ENCODE results near the gene STAT6. TPM values are rescaled to one million over a fixed set of nuclear protein-coding genes. Genes with fewer than 3 reads are reported as not detected.

STAT6 gene
- total and polyA plus RNA-seq, 2 donors (not counting 3 experiments of a cell fraction or from before 2014, with no cell fraction given), result 136 to 147 TPM

DNA sequence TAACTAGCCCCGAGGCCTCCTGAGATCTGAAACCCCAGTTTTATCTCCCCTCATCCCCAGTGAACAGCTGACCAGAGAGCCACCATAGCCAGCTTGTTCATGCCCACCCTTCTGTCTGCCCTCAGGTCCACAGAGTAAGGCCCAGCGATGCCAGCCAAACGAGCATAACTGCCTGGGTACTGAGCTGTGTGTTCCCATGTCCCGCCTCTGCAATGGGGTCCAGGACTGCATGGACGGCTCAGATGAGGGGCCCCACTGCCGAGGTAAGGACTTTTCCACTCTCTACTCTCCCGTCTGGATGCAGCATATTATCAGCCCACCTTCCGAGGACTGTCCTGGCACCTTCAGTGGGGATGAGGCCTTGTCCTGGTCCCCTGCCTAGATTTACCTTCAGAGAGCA lies 30.1 kb upstream of the STAT6 start:
- Histone ChIP-seq H3K36me3 (ENCODE audit: control insufficient read depth in 2 of 2, extremely low read depth in 1 of 2, insufficient read depth in 2 of 2, low read length in 2 of 2) (no peaks in the 10 kb centered on the region), H3K79me2 (ENCODE audit: control insufficient read depth, insufficient read depth, low read length) (no peaks in the 10 kb centered on the region), H3K4me1 (ENCODE audit: control insufficient read depth, extremely low read depth, insufficient read depth, low read length) (no peaks in the 10 kb centered on the region), H3K4me2 (ENCODE audit: insufficient read depth, low read length) (no peak overlapping the region), H3K9me1 (replicated peaks; ENCODE audit: control insufficient read depth, extremely low read depth, insufficient read depth, low read length) (no peaks in the 10 kb centered on the region), H3K9ac (replicated peaks; ENCODE audit: extremely low read depth, insufficient read depth, low read length) (no peak overlapping the region), H3K27me3 (ENCODE audit: control insufficient read depth in 2 of 2, insufficient read depth in 2 of 2, low read length in 2 of 2) (peaks cover 4 to 10% of the 10 kb centered on the region in 2 experiments), H3K9me3 (replicated peaks; ENCODE audit: control insufficient read depth, insufficient read depth, low read length) (no peaks in the 10 kb centered on the region), H4K20me1 (replicated peaks; ENCODE audit: control insufficient read depth, extremely low read depth, insufficient read depth, low read length) (no peaks in the 10 kb centered on the region), H3K4me3 (replicated peaks in 1 of 3; ENCODE audit: insufficient read depth in 1 of 3, low read depth in 1 of 3, low read length in 3 of 3) (no peak overlapping the region), H2AFZ (ENCODE audit: low read depth, low read length) (no peak overlapping the region), H3K27ac (ENCODE audit: insufficient read depth, low read depth, low read length) (no peak overlapping the region)
- intact Hi-C loops (cut with micrococcal nuclease) (no loop called here), dilution Hi-C loops (cut with MboI; ENCODE audit: extremely low pct_ligation_motif_present, low sequenced_read_pairs) (no loop called here)
- ChIA-PET POLR2A (no interaction called here), CTCF (interaction anchor here (1.2 to 1.7 kb wide), 3 partner anchors 16 to 35 kb away, joined by 3 to 6 read pairs (median 4); no protein-coding TSS in a partner anchor)
- DNase-seq (ENCODE audit: low read depth, low spot score), result no peak
- FAIRE-seq, result no peak
- BruUV-seq (replicated peaks), result no TSS peak
- TF ChIP-seq MYC (IDR thresholded peaks at IDR 0.05; ENCODE audit: low read depth, low read length), result no peak
- no peak for TF ChIP-seq POLR2AphosphoS5 (IDR thresholded peaks at IDR 0.05; ENCODE audit: insufficient read depth, low read depth, low read length)
- TF ChIP-seq, protein P1, sequence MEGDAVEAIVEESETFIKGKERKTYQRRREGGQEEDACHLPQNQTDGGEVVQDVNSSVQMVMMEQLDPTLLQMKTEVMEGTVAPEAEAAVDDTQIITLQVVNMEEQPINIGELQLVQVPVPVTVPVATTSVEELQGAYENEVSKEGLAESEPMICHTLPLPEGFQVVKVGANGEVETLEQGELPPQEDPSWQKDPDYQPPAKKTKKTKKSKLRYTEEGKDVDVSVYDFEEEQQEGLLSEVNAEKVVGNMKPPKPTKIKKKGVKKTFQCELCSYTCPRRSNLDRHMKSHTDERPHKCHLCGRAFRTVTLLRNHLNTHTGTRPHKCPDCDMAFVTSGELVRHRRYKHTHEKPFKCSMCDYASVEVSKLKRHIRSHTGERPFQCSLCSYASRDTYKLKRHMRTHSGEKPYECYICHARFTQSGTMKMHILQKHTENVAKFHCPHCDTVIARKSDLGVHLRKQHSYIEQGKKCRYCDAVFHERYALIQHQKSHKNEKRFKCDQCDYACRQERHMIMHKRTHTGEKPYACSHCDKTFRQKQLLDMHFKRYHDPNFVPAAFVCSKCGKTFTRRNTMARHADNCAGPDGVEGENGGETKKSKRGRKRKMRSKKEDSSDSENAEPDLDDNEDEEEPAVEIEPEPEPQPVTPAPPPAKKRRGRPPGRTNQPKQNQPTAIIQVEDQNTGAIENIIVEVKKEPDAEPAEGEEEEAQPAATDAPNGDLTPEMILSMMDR (IDR thresholded peaks at IDR 0.05; ENCODE audit: extremely low read depth in 1 of 2, insufficient read depth in 1 of 2, low read depth in 1 of 2, low read length in 2 of 2), result no peak
- no peak for TF ChIP-seq GATA2 (IDR thresholded peaks at IDR 0.05; ENCODE audit: insufficient read depth, insufficient read length, low read depth, low read length)
- no peak for TF ChIP-seq POLR2A (IDR thresholded peaks at IDR 0.05; ENCODE audit: low read depth, low read length)
- TF ChIP-seq EZH2 (IDR thresholded peaks at IDR 0.05; ENCODE audit: borderline replicate concordance, low read depth, low read length, severe bottlenecking), result no peak
- TF ChIP-seq JUN (IDR thresholded peaks at IDR 0.05; ENCODE audit: borderline replicate concordance, insufficient read depth, insufficient read length, low read depth), result no peak
- TF ChIP-seq FOS (IDR thresholded peaks at IDR 0.05; ENCODE audit: borderline replicate concordance, insufficient read depth, low read length), result no peak
- TF ChIP-seq, protein P2, sequence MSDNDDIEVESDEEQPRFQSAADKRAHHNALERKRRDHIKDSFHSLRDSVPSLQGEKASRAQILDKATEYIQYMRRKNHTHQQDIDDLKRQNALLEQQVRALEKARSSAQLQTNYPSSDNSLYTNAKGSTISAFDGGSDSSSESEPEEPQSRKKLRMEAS (IDR thresholded peaks at IDR 0.05; ENCODE audit: insufficient read depth, insufficient read length), result no peak

All from endothelial cell of umbilical vein (primary cell).